CD14-positive monocyte (primary cell): Measurements from ENCODE around the gene KCNH5. TPM values are rescaled to one million over a fixed set of nuclear protein-coding genes. Genes with fewer than 3 reads are reported as not detected.

ENCODE experiments used
- DNase-seq, 3 donors: peaks; one replicate each; pipeline ENCODE4 v3.0.0-alpha.2; 2011 to 2022
- H2AFZ ChIP-seq: 2 replicates; pipeline ENCODE4 v1.6.0; 2012; ENCODE audit warnings: mild to moderate bottlenecking, low read depth, low read length, inconsistent platforms; ENCODE audit not compliant: insufficient read depth, poor library complexity, severe bottlenecking
- H3K27ac ChIP-seq, 2 donors: 1 replicate in 1 of 2; 2 replicates in 1 of 2; pipeline ENCODE4 v1.5.1; 2012 to 2013; ENCODE audit warnings: low read length in 2 of 2, control low read depth in 1 of 2, inconsistent platforms in 1 of 2, low read depth in 1 of 2, mild to moderate bottlenecking in 1 of 2
- H3K27me3 ChIP-seq, 2 donors: one replicate each; pipeline versions ENCODE4 v1.6.0 to v1.6.1; 2011 to 2013; ENCODE audit warnings: low read length in 2 of 2; ENCODE audit not compliant: control insufficient read depth in 2 of 2, insufficient read depth in 2 of 2
- H3K36me3 ChIP-seq, 2 donors: replicated peaks in 1 of 2; 1 replicate in 1 of 2; 2 replicates in 1 of 2; pipeline versions ENCODE4 v1.5.1 to v1.6.1; 2012 to 2013; ENCODE audit warnings: low read length in 2 of 2, control low read depth in 1 of 2, inconsistent platforms in 1 of 2, mild to moderate bottlenecking in 1 of 2; ENCODE audit not compliant: insufficient read depth in 2 of 2, control insufficient read depth in 1 of 2
- H3K4me1 ChIP-seq, 2 donors: 1 replicate in 1 of 2; 2 replicates in 1 of 2; pipeline versions ENCODE4 v1.5.1 to v1.6.1; 2012 to 2013; ENCODE audit warnings: low read length in 2 of 2, control low read depth in 1 of 2, inconsistent platforms in 1 of 2, mild to moderate bottlenecking in 1 of 2, moderate library complexity in 1 of 2; ENCODE audit not compliant: insufficient read depth in 2 of 2, control insufficient read depth in 1 of 2
- H3K4me2 ChIP-seq: replicated peaks from 2 replicates; pipeline ENCODE3; 2012; ENCODE audit warnings: low read length, moderate library complexity, mild to moderate bottlenecking; ENCODE audit not compliant: poor library complexity, severe bottlenecking; ENCODE audit errors: extremely low read depth
- H3K4me3 ChIP-seq, 3 experiments: fragments of 200-600 bp in 1 of 3; sonication (generic) in 1 of 3; replicated peaks in 1 of 3; 1 replicate in 2 of 3; 2 replicates in 1 of 3; pipeline ENCODE4 v1.5.1; 2011 to 2013; ENCODE audit warnings: low read length in 3 of 3, mild to moderate bottlenecking in 3 of 3, control low read depth in 2 of 3, low read depth in 2 of 3, inconsistent platforms in 1 of 3, moderate library complexity in 1 of 3
- H3K79me2 ChIP-seq: 2 replicates; pipeline ENCODE4 v1.6.0; 2012; ENCODE audit warnings: mild to moderate bottlenecking, control low read depth, inconsistent platforms, low read length, moderate library complexity; ENCODE audit not compliant: insufficient read depth
- H3K9ac ChIP-seq: 2 replicates; pipeline ENCODE4 v1.6.0; 2017; ENCODE audit warnings: low read length, mild to moderate bottlenecking; ENCODE audit not compliant: insufficient read depth, poor library complexity, severe bottlenecking
- H3K9me3 ChIP-seq, 2 donors: replicated peaks in 1 of 2; 1 replicate in 1 of 2; 2 replicates in 1 of 2; pipeline versions ENCODE4 v1.5.1 to v1.6.1; 2012 to 2013; ENCODE audit warnings: low read length in 2 of 2, control low read depth in 1 of 2; ENCODE audit not compliant: control insufficient read depth in 1 of 2, insufficient read depth in 1 of 2
- H4K20me1 ChIP-seq: 2 replicates; pipeline ENCODE4 v1.6.0; 2012; ENCODE audit warnings: mild to moderate bottlenecking, low read length, control low read depth, moderate library complexity; ENCODE audit not compliant: insufficient read depth
- H3K27ac Mint-ChIP-seq, 7 donors: one replicate each; pipeline ENCODE4 v1.8.0; 2020; ENCODE audit warnings: mild to moderate bottlenecking in 7 of 7, mixed read lengths in 7 of 7, moderate library complexity in 6 of 7, inconsistent platforms in 2 of 7
- H3K27me3 Mint-ChIP-seq, 3 donors: one replicate each; pipeline ENCODE4 v1.8.0; 2021 to 2022; ENCODE audit warnings: low read depth in 3 of 3, mild to moderate bottlenecking in 3 of 3, mixed read lengths in 3 of 3, moderate library complexity in 3 of 3, inconsistent platforms in 1 of 3
- H3K36me3 Mint-ChIP-seq, 2 donors: one replicate each; pipeline ENCODE4 v1.8.0; 2020; ENCODE audit warnings: mixed read lengths in 2 of 2, inconsistent platforms in 1 of 2, mild to moderate bottlenecking in 1 of 2
- H3K4me1 Mint-ChIP-seq: one replicate; pipeline ENCODE4 v1.8.0; 2020; ENCODE audit warnings: mild to moderate bottlenecking, mixed read lengths
- H3K4me3 Mint-ChIP-seq, 2 donors: one replicate each; pipeline ENCODE4 v1.8.0; 2020; ENCODE audit warnings: mild to moderate bottlenecking in 2 of 2, mixed read lengths in 2 of 2, moderate library complexity in 1 of 2
- H3K9me3 Mint-ChIP-seq, 7 donors: one replicate each; pipeline ENCODE4 v1.8.0; 2020 to 2022; ENCODE audit warnings: mixed read lengths in 7 of 7, mild to moderate bottlenecking in 6 of 7, moderate library complexity in 6 of 7, inconsistent platforms in 2 of 7
- WGBS: methylation state at CpG from one replicate; pipeline ENCODE4 v1.1.5; 2013; ENCODE audit warnings: missing lambda C conversion rate; ENCODE audit not compliant: insufficient coverage; 5-methylcytosine and 5-hydroxymethylcytosine counted together
- intact Hi-C, 2 donors: fragments of 100-400 bp; cut with micrococcal nuclease; formaldehyde crosslinking; loops; one replicate each; pipeline versions ENCODE4 v1.15.0 to v1.15.1; 2023
- polyA plus RNA-seq, 3 donors: library from polyadenylated mRNA; depleted of rRNA in 1 of 3; unstranded in 2 of 3; stranded (reverse) in 1 of 3; fragments of 300-500 nt in 2 of 3; fragments of >200 nt in 1 of 3; fragmentation: Illumina TruSeq in 2 of 3; gene quantifications; 1 replicate in 2 of 3; 2 replicates in 1 of 3; pipeline ENCODE4 v1.2.3, GENCODE V29; 2012 to 2021
- TF ChIP-seq, protein P1 (sequence below): fragments of 200-600 bp; IDR thresholded peaks from one replicate; pipeline ENCODE4 v1.8.0; 2022; ENCODE audit warnings: antibody characterized with exemption, mild to moderate bottlenecking

Gene KCNH5
- polyA plus RNA-seq, 3 donors = not detected

DNA sequence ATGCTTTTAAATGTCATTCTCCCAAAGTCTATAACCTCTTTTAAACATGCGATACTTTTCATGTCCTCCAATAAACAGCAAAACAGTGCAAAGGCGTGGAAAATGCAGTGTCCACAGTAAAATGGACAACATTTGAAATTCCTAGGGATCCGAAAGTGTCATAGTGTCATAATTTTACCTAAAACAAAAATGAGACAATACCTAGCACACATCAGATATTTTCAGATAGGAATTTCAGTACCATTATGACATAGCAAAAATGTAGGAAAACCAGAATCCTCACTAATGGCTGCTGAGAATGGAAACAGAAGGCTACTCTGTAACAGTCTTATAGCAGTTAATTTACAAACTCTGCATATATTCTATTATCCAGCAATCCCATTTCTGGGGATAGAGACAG is 33.1 kb downstream of the KCNH5 start:
- H3K36me3 Mint-ChIP-seq = no peaks in the 10 kb centered on the region
- H3K27ac Mint-ChIP-seq = no peak overlapping the region
- H3K27me3 Mint-ChIP-seq = no peaks in the 10 kb centered on the region

GRCh38 chr14:63011623-63012022 is 33.6 kb downstream of the KCNH5 start:
- H3K27ac Mint-ChIP-seq = no peak overlapping the region
- Histone ChIP-seq H3K9me3 (no peaks in the 10 kb centered on the region), H3K4me1 (no peaks in the 10 kb centered on the region), H3K79me2 (no peaks in the 10 kb centered on the region), H3K27me3 (no peaks in the 10 kb centered on the region), H3K4me3 (no peak overlapping the region), H2AFZ (no peak overlapping the region), H4K20me1 (no peaks in the 10 kb centered on the region), H3K36me3 (no peaks in the 10 kb centered on the region), H3K27ac (no peak overlapping the region), H3K4me2 (no peak overlapping the region), H3K9ac (no peak overlapping the region)
- no peak for DNase-seq
- no peaks in the 10 kb centered on the region for H3K36me3 Mint-ChIP-seq
- H3K9me3 Mint-ChIP-seq = no peaks in the 10 kb centered on the region
- TF ChIP-seq, protein P1, sequence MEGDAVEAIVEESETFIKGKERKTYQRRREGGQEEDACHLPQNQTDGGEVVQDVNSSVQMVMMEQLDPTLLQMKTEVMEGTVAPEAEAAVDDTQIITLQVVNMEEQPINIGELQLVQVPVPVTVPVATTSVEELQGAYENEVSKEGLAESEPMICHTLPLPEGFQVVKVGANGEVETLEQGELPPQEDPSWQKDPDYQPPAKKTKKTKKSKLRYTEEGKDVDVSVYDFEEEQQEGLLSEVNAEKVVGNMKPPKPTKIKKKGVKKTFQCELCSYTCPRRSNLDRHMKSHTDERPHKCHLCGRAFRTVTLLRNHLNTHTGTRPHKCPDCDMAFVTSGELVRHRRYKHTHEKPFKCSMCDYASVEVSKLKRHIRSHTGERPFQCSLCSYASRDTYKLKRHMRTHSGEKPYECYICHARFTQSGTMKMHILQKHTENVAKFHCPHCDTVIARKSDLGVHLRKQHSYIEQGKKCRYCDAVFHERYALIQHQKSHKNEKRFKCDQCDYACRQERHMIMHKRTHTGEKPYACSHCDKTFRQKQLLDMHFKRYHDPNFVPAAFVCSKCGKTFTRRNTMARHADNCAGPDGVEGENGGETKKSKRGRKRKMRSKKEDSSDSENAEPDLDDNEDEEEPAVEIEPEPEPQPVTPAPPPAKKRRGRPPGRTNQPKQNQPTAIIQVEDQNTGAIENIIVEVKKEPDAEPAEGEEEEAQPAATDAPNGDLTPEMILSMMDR = no peak
- intact Hi-C loops = no loop called here
- H3K4me3 Mint-ChIP-seq = no peak overlapping the region
- H3K4me1 Mint-ChIP-seq = no peaks in the 10 kb centered on the region
- 67% methylated on average over 1 of the region's 2 CpGs for WGBS
- H3K27me3 Mint-ChIP-seq = no peaks in the 10 kb centered on the region

More for the DNA sequence above, 33.1 kb downstream of the KCNH5 start:
- TF ChIP-seq, protein P1 = no peak
- no peak overlapping the region for H3K9ac ChIP-seq
- no peaks in the 10 kb centered on the region for H3K4me1 ChIP-seq
- H3K79me2 ChIP-seq = no peaks in the 10 kb centered on the region
- H3K27ac ChIP-seq = no peak overlapping the region
- H4K20me1 ChIP-seq = no peaks in the 10 kb centered on the region
- no peak overlapping the region for H3K4me2 ChIP-seq
- no peaks in the 10 kb centered on the region for H3K27me3 ChIP-seq
- no peak overlapping the region for H3K4me3 Mint-ChIP-seq
- no peaks in the 10 kb centered on the region for H3K9me3 ChIP-seq
- no peaks in the 10 kb centered on the region for H3K9me3 Mint-ChIP-seq
- no peaks in the 10 kb centered on the region for H3K36me3 ChIP-seq
- H2AFZ ChIP-seq = no peak overlapping the region
- no peak for DNase-seq
- WGBS = no CpG with 5 or more reads among the region's 3 CpGs
- H3K4me3 ChIP-seq = no peak overlapping the region
- intact Hi-C loops = no loop called here
- H3K4me1 Mint-ChIP-seq = no peaks in the 10 kb centered on the region
